Erythroblast (primary cell): Measurements from ENCODE around the gene RAD51D.
A peak's percentile ranks its signal among the peaks of the same experiment; 100 is the strongest.

ENCODE experiments used
- DNase-seq, 2 experiments: peaks; one replicate each; lab custom pipeline; 2025; lab: John Stamatoyannopoulos, UW
- GATA1 ChIP-seq: IDR thresholded peaks from 2 replicates; pipeline ENCODE4 v1.6.1; 2011; ENCODE audit warnings: low read depth, mild to moderate bottlenecking, control low read depth, low read length, moderate library complexity
- POLR2A ChIP-seq: IDR thresholded peaks from 2 replicates; pipeline ENCODE4 v1.6.1; 2011; ENCODE audit warnings: mild to moderate bottlenecking, low read length

RAD51D gene

DNA sequence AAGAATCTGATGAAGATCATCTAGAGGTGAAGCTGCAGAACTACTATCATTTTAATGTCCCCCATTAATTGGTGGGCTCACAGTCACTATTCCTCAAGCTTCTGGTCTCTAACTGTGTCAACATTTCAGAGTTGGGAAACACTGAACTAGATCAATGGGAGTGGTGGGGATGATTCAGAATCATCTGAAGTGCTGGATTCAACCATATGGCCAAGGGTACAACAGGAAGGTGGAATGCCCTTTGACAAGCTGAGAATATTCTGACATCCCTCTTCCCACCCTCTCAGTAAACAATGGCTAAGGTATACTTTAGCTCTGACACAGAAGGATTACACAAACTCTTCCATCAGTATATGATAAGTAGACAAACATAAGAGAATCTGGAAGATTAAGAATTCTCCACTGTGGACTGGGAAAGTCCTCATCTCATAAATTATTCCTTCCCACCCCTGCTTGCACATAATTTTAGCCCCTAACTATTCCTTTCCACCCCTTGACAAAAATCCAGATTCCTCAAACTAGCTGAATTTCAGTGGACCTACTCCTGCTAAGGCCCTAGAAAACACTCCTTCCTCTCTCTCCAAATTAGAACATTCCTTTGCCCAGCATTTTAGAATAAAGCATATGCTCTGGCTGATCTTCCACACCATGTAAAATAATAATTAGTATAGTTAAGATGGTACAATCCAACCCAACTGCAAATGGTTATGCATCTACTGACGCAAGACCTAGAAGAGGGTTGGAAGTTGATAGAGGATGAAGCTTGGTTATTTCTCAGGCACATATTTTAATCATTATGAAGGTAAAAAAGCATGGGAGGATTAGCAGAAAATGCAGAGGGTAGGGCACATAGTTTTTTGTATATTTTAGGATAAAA is 39.9 kb downstream of the RAD51D start:
- no peak for DNase-seq
- TF ChIP-seq GATA1 (no peak), POLR2A (no peak)

DNA sequence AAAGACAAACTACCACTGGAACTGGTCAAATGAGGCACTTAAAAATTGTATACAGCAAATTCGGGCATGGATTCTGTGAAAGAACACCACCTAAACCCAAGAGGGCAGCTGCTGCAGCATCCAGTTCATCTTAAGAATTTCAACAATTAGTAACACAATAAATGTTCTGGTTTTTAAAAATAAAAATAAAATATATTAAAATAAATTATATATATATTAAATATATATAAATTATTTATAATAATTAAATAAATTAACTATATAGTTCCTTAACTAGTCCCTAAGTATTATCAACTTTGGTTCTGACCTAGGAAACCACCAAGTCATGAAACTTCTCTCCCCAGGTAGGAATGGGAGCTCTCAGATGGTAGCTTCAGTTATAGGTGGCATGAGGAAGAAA is 42.8 kb downstream of the RAD51D start:
- DNase-seq = no peak
- no peak for TF ChIP-seq POLR2A
- no peak for TF ChIP-seq GATA1

- DNase-seq = no peak
- TF ChIP-seq POLR2A = no peak
- no peak for TF ChIP-seq GATA1
Measured at GRCh38 chr17:35074711-35075707, 44.7 kb downstream of the RAD51D start.

DNA sequence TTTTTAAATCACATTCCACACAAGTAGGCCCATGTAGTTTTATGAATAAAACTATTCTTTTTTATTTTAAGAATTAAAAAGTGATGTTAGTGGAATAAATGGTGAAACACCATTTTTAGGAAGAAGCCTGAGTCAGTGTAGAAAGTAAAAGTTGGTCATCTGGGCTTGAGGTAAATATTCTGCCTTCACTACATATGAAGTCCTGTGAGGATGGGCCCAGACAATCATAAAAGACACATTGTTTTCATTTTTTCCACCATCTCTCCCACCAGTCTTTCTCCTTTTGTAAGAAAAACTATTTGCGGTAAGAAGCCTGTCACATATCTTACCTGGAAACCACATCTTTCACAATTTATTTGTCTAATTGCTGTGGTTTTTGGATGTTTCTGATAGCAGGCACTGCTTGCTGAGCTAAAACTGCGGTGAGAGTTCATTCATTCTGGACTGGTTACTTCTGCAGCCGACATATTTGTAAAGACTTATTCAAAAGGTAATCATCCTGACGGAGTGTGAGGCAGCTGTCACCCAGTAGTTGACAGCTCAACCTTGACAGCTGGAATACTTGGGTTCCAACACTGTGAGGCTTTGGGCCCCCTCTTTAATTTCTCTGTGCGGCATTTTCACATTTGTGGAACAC is 45.6 kb downstream of the RAD51D start:
- no peak for DNase-seq
- TF ChIP-seq POLR2A (no peak), GATA1 (no peak)

DNA sequence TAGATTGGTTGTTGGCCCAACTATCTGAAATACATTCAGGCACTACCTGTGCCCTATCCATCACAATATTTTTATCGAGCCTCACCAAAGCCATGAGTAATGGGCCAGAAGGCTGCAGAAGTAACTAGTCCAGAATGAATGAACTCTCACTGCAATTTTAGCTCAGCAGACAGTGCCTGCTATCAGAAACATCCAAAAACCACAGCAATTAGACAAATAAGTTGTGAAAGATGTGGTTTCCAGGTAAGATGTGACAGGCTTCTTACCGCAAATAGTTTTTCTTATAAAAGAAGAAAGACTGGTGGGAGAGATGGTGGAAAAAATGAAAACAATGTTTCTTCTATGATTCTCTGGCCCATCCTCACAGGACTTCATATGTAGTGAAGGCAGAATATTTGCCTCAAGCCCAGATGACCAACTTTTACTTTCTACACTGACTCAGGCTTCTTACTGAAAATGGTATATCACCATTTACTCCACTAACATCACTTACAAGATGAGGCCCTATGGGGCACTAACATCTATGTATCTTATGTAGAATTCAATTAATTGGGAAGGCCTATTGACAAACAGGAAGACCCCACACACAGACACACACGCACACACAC is 46.4 kb downstream of the RAD51D start:
- DNase-seq = no peak
- no peak for TF ChIP-seq POLR2A
- TF ChIP-seq GATA1 = no peak

- TF ChIP-seq GATA1 = no peak
- TF ChIP-seq POLR2A = no peak
Measured at GRCh38 chr17:35069311-35069710, 50.3 kb downstream of the RAD51D start.

DNA sequence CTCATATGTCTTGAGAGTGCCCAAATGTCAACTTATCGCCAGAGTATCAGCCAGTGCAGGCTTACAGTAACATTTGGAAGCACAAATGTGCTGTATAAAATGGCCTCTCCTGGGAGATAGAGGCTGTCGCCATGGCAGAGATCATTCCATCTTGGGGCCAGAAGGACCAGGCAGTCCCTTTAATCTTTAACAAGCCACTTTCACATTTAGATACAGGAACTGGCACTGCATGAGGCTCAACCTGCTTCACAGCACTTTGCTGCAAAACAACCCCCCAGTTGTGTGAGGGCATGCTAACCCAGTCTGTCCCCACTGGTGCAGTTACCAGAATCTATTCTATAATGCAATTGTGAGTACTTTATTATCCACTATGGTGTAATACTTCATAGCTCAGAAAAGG is 51.4 kb downstream of the RAD51D start:
- DNase-seq = peak; percentile 10 to 21
- TF ChIP-seq GATA1 = no peak
- no peak for TF ChIP-seq POLR2A

More at GRCh38 chr17:35069311-35069710, 50.3 kb downstream of the RAD51D start:
- DNase-seq = no peak

DNA sequence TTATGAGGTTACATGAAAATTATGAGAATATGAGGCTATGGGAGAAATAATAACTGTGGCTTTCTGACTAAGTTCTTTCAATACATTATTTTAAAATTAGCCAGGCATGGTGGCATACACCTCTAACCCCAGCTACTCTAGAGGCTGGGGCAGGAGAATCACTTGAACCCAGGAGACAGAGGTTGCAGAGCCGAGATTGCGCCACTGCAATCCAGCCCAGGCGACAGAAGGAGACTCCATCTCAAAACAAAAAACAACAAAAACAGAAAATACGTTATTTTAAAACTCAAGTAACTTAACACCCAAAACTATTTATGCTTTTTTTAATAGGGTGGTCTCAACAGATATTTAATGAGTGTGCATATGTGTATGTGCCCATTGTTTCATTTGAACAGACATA is 53.8 kb downstream of the RAD51D start:
- TF ChIP-seq GATA1 (no peak), POLR2A (no peak)
- peak in 1 of 2 experiments; percentile 44 for DNase-seq

DNA sequence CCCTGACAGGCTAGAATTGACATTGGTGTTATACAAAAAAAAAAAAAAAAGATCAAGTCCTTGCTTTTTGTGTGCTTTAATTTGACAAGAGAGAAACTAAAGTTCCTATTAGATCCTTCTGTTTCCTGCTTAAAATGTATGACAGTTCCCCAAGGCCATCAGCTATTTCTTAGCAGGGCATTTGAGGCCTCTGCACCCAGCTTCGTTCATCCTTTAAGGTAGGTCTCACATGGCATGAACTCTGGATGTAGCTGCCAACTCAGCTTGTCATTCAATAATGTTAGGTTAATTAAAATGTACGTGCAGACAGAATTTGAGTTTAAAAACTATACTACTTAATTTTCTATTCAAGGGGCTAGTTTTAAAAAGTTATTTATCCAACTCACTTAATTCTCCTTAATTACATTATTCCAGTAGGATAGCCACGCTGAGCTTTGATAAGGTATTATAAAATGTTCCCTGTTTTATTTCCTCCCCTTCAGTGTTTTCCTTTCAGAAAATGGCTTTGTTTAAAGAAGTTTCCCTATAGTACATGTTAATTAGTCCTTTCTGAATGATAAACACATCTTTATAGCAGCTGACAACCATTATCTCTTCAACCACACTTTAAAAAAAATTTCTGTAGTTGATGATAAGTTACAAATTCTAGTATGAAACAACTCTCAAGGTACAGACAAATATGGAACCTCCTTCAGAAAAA is 55.0 kb downstream of the RAD51D start:
- TF ChIP-seq GATA1 (no peak), POLR2A (no peak)
- DNase-seq = peak; percentile 78 to 88

DNA sequence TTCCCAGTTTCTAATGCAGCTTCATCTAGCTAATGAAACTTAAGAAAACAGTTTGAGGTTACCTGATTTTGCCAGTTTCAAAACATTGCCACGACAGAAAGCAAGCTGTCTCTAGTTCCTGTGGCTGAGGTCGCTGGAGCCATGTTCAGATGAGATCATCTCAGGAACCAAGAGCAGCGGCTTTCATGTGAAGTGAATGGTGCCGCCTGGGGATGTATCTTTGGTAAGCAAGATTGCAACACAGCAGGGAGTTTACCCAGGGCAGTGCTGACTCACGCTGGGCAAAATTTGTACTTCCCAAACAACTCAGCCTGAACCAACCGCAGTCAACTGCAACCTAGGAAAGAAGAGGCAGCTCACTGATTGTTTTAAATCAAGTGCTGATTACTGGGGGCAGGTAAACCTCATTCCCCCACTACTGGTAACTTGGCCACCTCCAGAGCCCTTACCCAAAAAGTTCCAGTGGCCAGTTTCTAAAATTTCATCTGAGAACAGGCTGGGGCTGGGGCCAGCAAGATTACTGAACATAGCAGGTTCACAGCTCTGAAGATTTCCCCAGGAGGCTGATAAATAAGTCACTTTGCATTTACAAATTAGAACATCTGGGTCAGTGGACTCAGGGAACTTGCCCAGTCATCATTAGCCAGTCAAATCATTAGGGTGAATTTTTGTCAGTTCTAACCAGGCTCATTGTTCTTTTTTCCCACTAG is 56.0 kb downstream of the RAD51D start, which contains the start of gene RFFL:
Gene RFFL, minus strand, starts transcription at position 194 of the 710 bp plus-strand sequence. CDS start 37,154 bp downstream, outside the sequence.
- TF ChIP-seq POLR2A = peak; percentile 72
- no peak for TF ChIP-seq GATA1
- peak; percentile 95 to 97 for DNase-seq

- DNase-seq = peak; percentile 11 to 59
- TF ChIP-seq POLR2A (no peak), GATA1 (no peak)
Measured at GRCh38 chr17:35062308-35062707, 57.4 kb downstream of the RAD51D start.

DNA sequence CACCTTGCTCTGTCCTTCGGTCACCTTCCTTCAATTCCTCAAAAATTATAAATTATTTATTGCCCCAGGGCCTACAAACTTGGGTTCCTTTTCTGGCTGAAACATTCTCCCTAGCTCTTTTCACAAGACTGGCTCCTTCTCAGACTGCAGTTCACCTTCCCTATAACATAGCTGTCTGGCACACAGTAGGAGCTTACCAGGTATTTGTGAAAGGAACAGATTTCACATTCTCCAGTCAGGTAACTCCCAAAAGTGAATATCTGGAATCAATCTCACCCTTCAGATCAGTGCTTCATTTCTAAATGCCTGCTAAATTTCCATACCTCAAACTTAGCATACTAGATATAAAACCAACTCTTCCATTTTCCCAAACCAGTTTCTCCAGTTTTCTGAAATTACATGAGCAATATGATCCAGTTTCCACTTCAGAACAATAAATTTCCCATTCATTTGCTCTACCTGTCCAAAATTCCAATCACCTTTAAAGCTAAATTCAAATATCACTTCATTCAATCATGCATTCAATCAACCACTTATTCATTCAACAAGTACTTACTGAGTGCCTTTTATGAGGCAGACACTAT is 62.2 kb downstream of the RAD51D start:
- DNase-seq = no peak
- TF ChIP-seq POLR2A = no peak
- no peak for TF ChIP-seq GATA1
